Measurements from ENCODE around the gene PAX5.

The PAX5 gene

DNA sequence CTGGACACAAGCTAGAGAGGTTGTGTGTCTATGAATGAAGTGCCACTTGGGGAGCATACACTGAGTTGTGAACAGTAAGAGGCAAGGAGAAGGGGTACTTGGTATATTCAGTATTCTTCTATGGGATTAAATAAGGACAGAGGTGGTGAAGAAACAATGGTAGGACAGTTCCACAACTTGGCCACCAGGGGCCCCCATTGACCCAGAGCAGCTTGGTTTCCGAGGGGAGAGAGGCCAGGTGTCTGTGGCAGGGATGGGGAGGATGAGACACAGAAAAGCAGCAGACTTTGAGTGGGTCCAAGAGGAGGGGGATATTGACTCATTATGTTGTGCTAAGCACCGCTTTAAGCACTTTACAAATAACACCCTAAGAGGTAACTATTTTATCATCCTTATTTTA, 240.8 kb downstream of the PAX5 start:
- no peak for DNase-seq

DNA sequence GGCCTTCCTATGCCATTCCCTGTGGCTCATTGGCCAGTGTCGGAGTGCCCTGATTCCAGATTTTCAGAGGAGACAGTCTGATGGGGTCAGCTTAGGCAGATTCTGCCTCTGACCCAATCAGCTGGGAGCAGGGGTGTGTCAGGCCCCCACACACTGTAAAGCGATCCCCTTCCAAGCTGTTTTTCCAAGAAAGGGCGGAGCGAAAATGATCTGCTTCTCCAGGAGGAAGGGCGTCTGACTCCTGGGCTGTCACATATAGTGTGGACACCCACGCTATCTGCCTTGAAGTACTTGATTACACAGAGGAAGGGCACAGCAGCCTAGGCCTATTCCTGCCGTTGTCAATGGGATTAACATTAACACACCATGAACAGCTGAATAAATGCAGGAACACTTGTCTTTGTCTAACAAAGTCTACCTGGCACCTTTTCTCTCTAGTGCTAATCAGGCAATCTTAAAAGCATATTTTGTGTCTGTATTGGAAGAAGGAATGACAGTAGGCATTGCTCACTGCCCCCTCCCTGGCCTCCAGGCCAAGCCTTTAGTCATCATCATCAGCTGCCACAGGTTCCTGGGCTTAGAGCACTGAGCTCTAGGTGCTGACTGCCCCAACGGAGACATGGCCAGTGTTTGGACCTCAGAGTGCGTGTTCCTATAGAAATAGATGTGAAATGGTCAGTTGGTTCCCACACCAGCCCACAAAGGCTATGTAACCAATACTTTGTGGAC, 242.7 kb downstream of the PAX5 start:
- no peak for DNase-seq

DNA sequence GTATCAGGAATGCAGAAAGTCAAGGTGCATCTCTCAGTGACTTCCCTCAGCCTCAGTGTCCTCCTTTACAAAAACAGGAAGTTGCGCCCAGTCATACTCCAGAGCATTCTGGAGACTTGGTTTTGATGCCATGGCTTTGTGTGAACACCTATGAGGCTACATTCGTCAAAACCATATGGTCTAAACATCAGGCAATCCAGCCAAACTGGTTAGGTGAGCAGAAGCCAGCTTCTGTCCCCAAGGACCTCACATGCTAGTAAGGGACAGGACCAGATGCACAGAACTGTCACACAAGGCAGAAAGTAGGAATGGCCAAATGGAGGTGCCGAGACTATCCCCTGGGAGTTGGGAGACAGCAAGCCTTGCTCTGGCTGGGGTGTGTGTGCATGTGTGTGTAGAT, 244.2 kb downstream of the PAX5 start:
- DNase-seq, result no peak

DNA sequence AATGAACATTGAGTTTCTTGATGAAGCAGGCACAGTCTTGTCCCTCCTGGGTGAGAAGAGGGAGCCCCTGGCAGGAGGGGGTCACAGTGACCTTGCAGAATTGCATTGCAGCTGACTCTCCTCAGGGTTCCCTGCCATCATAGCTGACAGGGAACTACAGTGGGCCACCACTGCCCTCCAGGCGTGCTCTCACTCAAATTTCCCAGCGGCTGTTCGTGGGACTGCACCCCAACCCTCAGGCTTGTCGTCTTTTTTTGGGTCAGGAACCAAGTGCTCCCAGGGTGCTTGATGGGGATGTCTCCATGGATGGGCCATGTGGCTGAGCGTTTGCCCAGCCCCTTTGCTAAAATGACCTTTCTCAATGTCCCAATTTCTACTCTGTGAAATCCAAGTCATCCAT, 245.5 kb downstream of the PAX5 start:
- no peak for DNase-seq

DNA sequence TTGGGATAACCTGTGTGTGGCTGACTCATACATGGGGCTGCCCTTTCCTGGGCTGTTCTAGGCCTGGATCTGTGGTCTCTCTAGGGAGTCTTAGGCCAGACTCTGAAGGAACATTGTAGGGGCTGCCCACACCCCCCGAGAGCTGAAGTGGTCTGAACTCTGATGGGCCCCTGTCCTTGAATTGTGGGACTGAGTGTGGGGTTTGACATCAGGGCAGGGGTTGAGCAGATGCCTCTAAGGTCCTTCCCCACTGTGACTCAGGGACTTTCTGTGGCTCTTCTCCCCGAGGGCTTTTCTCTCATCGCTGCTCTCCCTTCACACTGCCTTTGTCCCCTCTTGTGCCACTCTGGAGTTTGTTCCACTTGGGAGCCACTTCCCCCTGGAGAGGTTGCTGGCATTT, 246.4 kb downstream of the PAX5 start:
- no peak for DNase-seq

All from CD4-positive, alpha-beta T cell treated with Interferon gamma for 1 hour (primary cell).